HCT116 (cell line): ENCODE results near the gene PLEK. TPM values are rescaled to one million over a fixed set of nuclear protein-coding genes. Genes with fewer than 3 reads are reported as not detected.

ENCODE experiments used
- ATAC-seq: fragments of 200-7000 bp; cut with Tn5 transposase; 2 replicates; pipeline ENCODE4 v1.9.1; 2020; ENCODE audit warnings: mild to moderate bottlenecking, moderate library complexity
- BruUV-seq: library from RNA; stranded (reverse); fragments of 400-500 nt; replicated peaks from 2 replicates; lab custom pipeline; 2021; lab: Mats Ljungman, UMichigan
- CTCF ChIA-PET: fragments of 300-600 bp; sonication (Branson Sonifier 250); formaldehyde crosslinking; loops from one replicate; lab custom pipeline; 2021; ENCODE audit warnings: antibody characterized with exemption; lab: Charles Lee
- POLR2A ChIA-PET: fragments of 300-600, 350-600 bp; sonication (Branson Sonifier 250); formaldehyde crosslinking; loops from one replicate; lab custom pipeline; 2021; ENCODE audit warnings: antibody characterized with exemption; lab: Charles Lee
- RAD21 ChIA-PET, 2 experiments: fragments of 300-600 bp; sonication (Branson Sonifier 250); formaldehyde crosslinking; loops; one replicate each; lab custom pipeline; 2023; ENCODE audit warnings: low total read pairs in 2 of 2; ENCODE audit not compliant: uncharacterized antibody in 2 of 2, unreplicated experiment in 2 of 2, low non-redundant PET in 1 of 2; lab: Charles Lee
- DNase-seq: peaks from one replicate; pipeline ENCODE4 v3.0.0-alpha.2; 2010; ENCODE audit warnings: low read depth, low spot score
- H2AFZ ChIP-seq: fragments of 200-600 bp; shearing (Covaris generic), sonication (generic); 2 replicates; pipeline ENCODE4 v1.6.1; 2017; ENCODE audit warnings: low read depth, mixed run types, mixed read lengths, antibody characterized with exemption, low read length; ENCODE audit not compliant: poor library complexity, severe bottlenecking
- H3K27ac ChIP-seq: 2 replicates; pipeline ENCODE4 v1.5.1; 2012; ENCODE audit warnings: low read depth, low read length
- H3K27me3 ChIP-seq: fragments of 200-600 bp; sonication (generic); 2 replicates; pipeline ENCODE4 v1.6.1; 2016; ENCODE audit warnings: mixed run types, low read length, mixed read lengths; ENCODE audit not compliant: insufficient read depth
- H3K36me3 ChIP-seq, 2 experiments: fragments of 200-500 bp in 1 of 2; fragments of 200-600 bp in 1 of 2; sonication (Bioruptor generic) in 1 of 2; sonication (generic) in 1 of 2; 2 replicates each; pipeline versions ENCODE4 v1.5.1 to v1.6.1; 2014 to 2016; ENCODE audit warnings: low read length in 2 of 2, inconsistent platforms in 1 of 2, mixed read lengths in 1 of 2, mixed run types in 1 of 2; ENCODE audit not compliant: insufficient read depth in 2 of 2, control insufficient read depth in 1 of 2
- H3K4me1 ChIP-seq, 2 experiments: fragments of 200-600 bp in 1 of 2; sonication (generic) in 1 of 2; 2 replicates each; pipeline versions ENCODE4 v1.5.1 to v1.6.1; 2012 to 2017; ENCODE audit warnings: low read length in 2 of 2, inconsistent platforms in 1 of 2, mild to moderate bottlenecking in 1 of 2, mixed read lengths in 1 of 2, mixed run types in 1 of 2, moderate library complexity in 1 of 2; ENCODE audit not compliant: insufficient read depth in 2 of 2, control insufficient read depth in 1 of 2
- H3K4me2 ChIP-seq: fragments of 200-600 bp; sonication (generic); 2 replicates; pipeline ENCODE4 v1.6.1; 2017; ENCODE audit warnings: mixed run types, low read length, mixed read lengths
- H3K4me3 ChIP-seq, 2 experiments: fragments of 200-600 bp in 1 of 2; sonication (generic) in 1 of 2; replicated peaks in 1 of 2; 2 replicates each; pipeline ENCODE4 v1.5.1; 2011 to 2016; ENCODE audit warnings: low read length in 2 of 2, control low read depth in 1 of 2, low read depth in 1 of 2, mild to moderate bottlenecking in 1 of 2, mixed read lengths in 1 of 2, mixed run types in 1 of 2
- H3K79me2 ChIP-seq: fragments of 200-600 bp; sonication (generic); 2 replicates; pipeline ENCODE4 v1.6.1; 2017; ENCODE audit warnings: mild to moderate bottlenecking, mixed run types, low read length, moderate library complexity, mixed read lengths; ENCODE audit not compliant: insufficient read depth
- H3K9ac ChIP-seq: fragments of 200-600 bp; sonication (generic); 2 replicates; pipeline ENCODE4 v1.6.1; 2016; ENCODE audit warnings: low read length, mixed read lengths
- H3K9me2 ChIP-seq: fragments of 200-600 bp; sonication (generic), shearing (Covaris generic); 2 replicates; pipeline ENCODE4 v1.6.1; 2017; ENCODE audit warnings: mixed run types, mild to moderate bottlenecking, moderate library complexity; ENCODE audit not compliant: insufficient read depth
- H3K9me3 ChIP-seq, 2 experiments: fragments of 200-500 bp in 1 of 2; fragments of 200-600 bp in 1 of 2; sonication (Bioruptor generic) in 1 of 2; sonication (generic) in 1 of 2; 2 replicates each; pipeline ENCODE4 v1.6.1; 2014 to 2017; ENCODE audit warnings: low read length in 2 of 2, mixed read lengths in 2 of 2, inconsistent platforms in 1 of 2, low read depth in 1 of 2, mild to moderate bottlenecking in 1 of 2, mixed run types in 1 of 2, moderate library complexity in 1 of 2; ENCODE audit not compliant: control insufficient read depth in 1 of 2, insufficient read depth in 1 of 2
- H4K20me1 ChIP-seq: fragments of 200-600 bp; sonication (generic), shearing (Covaris generic); 2 replicates; pipeline ENCODE4 v1.6.1; 2017; ENCODE audit warnings: mixed run types, mild to moderate bottlenecking, moderate library complexity; ENCODE audit not compliant: insufficient read depth
- CBX3 ChIP-seq: IDR thresholded peaks from 2 replicates; pipeline ENCODE4 v1.6.1; 2012; ENCODE audit warnings: low read depth
- EGR1 ChIP-seq: IDR thresholded peaks from 2 replicates; pipeline ENCODE4 v1.6.1; 2012; ENCODE audit warnings: low read depth
- EZH2phosphoT487 ChIP-seq: fragments of 200-600 bp; IDR thresholded peaks from 2 replicates; pipeline ENCODE4 v1.6.1; 2018; ENCODE audit warnings: antibody characterized with exemption, borderline replicate concordance
- FOSL1 ChIP-seq: IDR thresholded peaks from 2 replicates; pipeline ENCODE4 v1.6.1; 2012; ENCODE audit warnings: low read depth
- POLR2AphosphoS5 ChIP-seq: IDR thresholded peaks from 2 replicates; pipeline ENCODE4 v1.6.1; 2011; ENCODE audit warnings: mild to moderate bottlenecking, low read depth, low read length, moderate library complexity
- RAD21 ChIP-seq: IDR thresholded peaks from 2 replicates; pipeline ENCODE4 v1.6.1; 2012; ENCODE audit warnings: low read depth, mild to moderate bottlenecking
- SIN3A ChIP-seq: IDR thresholded peaks from 2 replicates; pipeline ENCODE4 v1.6.1; 2012; ENCODE audit warnings: low read depth
- SP1 ChIP-seq: IDR thresholded peaks from 2 replicates; pipeline ENCODE4 v1.6.1; 2012; ENCODE audit warnings: low read depth
- TCF7L2 ChIP-seq: IDR thresholded peaks from 2 replicates; pipeline ENCODE4 v1.7.0; 2011; ENCODE audit warnings: borderline replicate concordance, inconsistent platforms; ENCODE audit not compliant: insufficient read depth, insufficient read length; ENCODE audit errors: extremely low read depth
- intact Hi-C: fragments of 100-400 bp; cut with micrococcal nuclease; formaldehyde crosslinking; loops from 2 replicates; pipeline ENCODE4 v1.10.0; 2022
- total RNA-seq: library from RNA; stranded (reverse); gene quantifications from one replicate; pipeline ENCODE4 v1.2.1, GENCODE V29; 2021; ENCODE audit not compliant: unreplicated experiment
- TF ChIP-seq, protein P1 (sequence below), 3 experiments: fragments of 200-600 bp in 1 of 3; sonication (generic) in 1 of 3; IDR thresholded peaks in 2 of 3; conservative IDR thresholded peaks in 1 of 3; 2 replicates each; pipeline ENCODE4 v1.5.1; 2012 to 2017; ENCODE audit warnings: low read depth in 2 of 3, low read length in 2 of 3, antibody characterized with exemption in 1 of 3, borderline replicate concordance in 1 of 3, control low read depth in 1 of 3, mild to moderate bottlenecking in 1 of 3, mixed read lengths in 1 of 3, mixed run types in 1 of 3, moderate library complexity in 1 of 3; ENCODE audit not compliant: insufficient read depth in 1 of 3

PLEK gene
- total RNA-seq, 1 experiment from 2014 or later, result 0.22 TPM

DNA sequence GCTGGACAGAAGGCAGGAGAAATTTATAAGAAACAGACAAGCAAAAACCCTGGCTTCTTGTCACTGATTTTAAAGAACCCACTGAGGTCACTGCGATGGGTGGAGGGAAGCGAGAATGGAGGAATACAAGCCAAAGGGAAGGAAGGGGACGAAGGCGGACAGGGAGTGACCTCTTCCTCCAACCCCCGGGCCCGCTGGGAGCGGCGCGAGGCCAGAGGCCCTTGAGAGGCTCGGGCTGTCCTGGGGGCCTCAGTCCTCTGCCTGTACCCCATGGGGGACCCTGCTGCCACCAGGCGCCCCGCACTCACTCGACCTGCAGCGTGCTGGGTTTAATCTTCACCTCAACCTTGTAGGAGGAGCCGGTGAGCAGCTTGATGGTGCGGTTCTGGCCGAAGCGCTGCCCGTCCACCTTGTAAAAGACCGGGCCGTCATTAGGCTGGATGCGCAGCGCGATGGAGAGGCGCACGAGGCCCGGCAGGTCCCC, 46.1 kb upstream of the PLEK start:
- H2AFZ ChIP-seq, result no peak overlapping the region
- ChIA-PET CTCF (no interaction called here), POLR2A (no interaction called here), RAD21 (no interaction called here)
- no peak overlapping the region for H3K4me2 ChIP-seq
- H3K36me3 ChIP-seq, result no peaks in the 10 kb centered on the region
- DNase-seq (no peak), ATAC-seq (no peak)
- intact Hi-C loops, result no loop called here
- H4K20me1 ChIP-seq, result no peaks in the 10 kb centered on the region
- H3K9me2 ChIP-seq, result no peaks in the 10 kb centered on the region
- no TSS peak for BruUV-seq
- H3K4me3 ChIP-seq, result no peak overlapping the region
- H3K9ac ChIP-seq, result no peak overlapping the region
- no peaks in the 10 kb centered on the region for H3K79me2 ChIP-seq
- H3K9me3 ChIP-seq, result no peaks in the 10 kb centered on the region
- H3K27me3 ChIP-seq, result no peaks in the 10 kb centered on the region
- no peaks in the 10 kb centered on the region for H3K4me1 ChIP-seq
- TF ChIP-seq FOSL1, result no peak
- TF ChIP-seq EGR1, result no peak
- TF ChIP-seq CBX3, result no peak
- TF ChIP-seq, protein P1, sequence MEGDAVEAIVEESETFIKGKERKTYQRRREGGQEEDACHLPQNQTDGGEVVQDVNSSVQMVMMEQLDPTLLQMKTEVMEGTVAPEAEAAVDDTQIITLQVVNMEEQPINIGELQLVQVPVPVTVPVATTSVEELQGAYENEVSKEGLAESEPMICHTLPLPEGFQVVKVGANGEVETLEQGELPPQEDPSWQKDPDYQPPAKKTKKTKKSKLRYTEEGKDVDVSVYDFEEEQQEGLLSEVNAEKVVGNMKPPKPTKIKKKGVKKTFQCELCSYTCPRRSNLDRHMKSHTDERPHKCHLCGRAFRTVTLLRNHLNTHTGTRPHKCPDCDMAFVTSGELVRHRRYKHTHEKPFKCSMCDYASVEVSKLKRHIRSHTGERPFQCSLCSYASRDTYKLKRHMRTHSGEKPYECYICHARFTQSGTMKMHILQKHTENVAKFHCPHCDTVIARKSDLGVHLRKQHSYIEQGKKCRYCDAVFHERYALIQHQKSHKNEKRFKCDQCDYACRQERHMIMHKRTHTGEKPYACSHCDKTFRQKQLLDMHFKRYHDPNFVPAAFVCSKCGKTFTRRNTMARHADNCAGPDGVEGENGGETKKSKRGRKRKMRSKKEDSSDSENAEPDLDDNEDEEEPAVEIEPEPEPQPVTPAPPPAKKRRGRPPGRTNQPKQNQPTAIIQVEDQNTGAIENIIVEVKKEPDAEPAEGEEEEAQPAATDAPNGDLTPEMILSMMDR (IDR thresholded peaks at IDR 0.05 in 2 of 3, conservative IDR thresholded peaks at IDR 0.05 in 1 of 3; ENCODE audit: borderline replicate concordance in 1 of 3, insufficient read depth in 1 of 3, low read depth in 2 of 3, low read length in 2 of 3), result no peak
- TF ChIP-seq SP1, result no peak
- TF ChIP-seq RAD21, result no peak
- no peak for TF ChIP-seq POLR2AphosphoS5
- TF ChIP-seq EZH2phosphoT487, result no peak
- no peak overlapping the region for H3K27ac ChIP-seq

DNA sequence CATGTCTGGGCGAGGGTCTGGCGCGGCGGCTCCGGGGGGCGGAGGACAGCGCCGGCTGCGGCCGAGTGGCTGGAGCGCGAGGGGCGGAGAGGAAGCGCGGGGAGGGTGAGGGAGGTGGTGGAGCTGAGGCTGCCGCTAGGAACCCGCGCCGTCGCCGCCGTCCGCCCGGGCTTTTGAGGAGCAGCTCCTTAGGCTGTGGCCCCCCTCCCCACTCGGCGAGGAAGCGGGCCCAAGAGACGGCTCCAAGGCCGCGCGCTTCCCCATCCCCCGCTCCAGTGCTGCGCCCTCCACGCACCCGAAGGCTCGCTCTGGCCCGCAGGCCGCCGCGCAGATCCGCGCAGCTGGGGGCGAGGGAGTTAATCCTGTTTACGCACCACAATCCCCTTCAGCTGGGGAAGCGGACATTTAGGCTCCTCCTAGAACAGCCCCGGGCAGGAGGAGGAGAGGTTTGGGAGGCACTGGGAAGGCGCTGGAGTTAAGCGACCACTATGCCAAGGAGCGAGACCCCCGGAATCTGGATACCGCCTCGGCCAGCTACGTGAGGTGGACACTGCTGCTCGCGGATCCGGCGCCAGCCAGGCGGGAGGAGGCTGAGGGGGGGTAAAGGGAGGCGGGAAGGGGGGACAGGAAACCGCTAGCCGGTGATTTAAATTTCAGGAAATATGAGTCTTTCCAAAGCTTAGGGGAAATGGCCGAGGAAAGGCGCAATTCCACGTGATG, 45.5 kb upstream of the PLEK start, which contains the start of gene CNRIP1:
Gene CNRIP1, minus strand, starts transcription at position 552 of the 720 bp plus-strand sequence. Its CDS starts 549 bp downstream, at position 3.
- no peak within 1 kb of the TSS for H3K27ac ChIP-seq
- BruUV-seq, result no TSS peak
- H3K4me3 ChIP-seq, result no peak within 1 kb of the TSS
- H3K9me3 ChIP-seq, result no peaks in the 10 kb centered on the region
- no peaks in the 10 kb centered on the region for H4K20me1 ChIP-seq
- ChIA-PET CTCF (no interaction called here), POLR2A (no interaction called here), RAD21 (no interaction called here)
- TF ChIP-seq TCF7L2 (no peak), SIN3A (no peak)
- DNase-seq, result no peak
- no peaks in the 10 kb centered on the region for H3K27me3 ChIP-seq
- ATAC-seq, result no peak
- no peaks in the 10 kb centered on the region for H3K36me3 ChIP-seq
- no peak within 1 kb of the TSS for H3K4me2 ChIP-seq
- H3K4me1 ChIP-seq, result no peaks in the 10 kb centered on the region
- no peak within 1 kb of the TSS for H3K9ac ChIP-seq
- intact Hi-C loops, result no loop called here
- H3K79me2 ChIP-seq, result no peaks in the 10 kb centered on the region
- no peak within 1 kb of the TSS for H2AFZ ChIP-seq
- H3K9me2 ChIP-seq, result no peaks in the 10 kb centered on the region
